AG04449 (cell line): ENCODE results near the gene BDKRB1.
"Not testable (repeated sequence)": the region's sequence is repeated elsewhere in the genome, so short reads cannot be mapped to it uniquely, and the experiment has no call there.

Experiments
- CTCF ChIA-PET: fragments of 350-600 bp; formaldehyde crosslinking; extraction: SDS; loops from one replicate; lab custom pipeline; 2021; ENCODE audit warnings: antibody characterized with exemption; lab: Yijun Ruan, JAX
- POLR2A ChIA-PET: fragments of 400-600, 350-600 bp; formaldehyde crosslinking; extraction: SDS; loops from one replicate; lab custom pipeline; 2020; ENCODE audit warnings: antibody characterized with exemption, inconsistent platforms; lab: Yijun Ruan, JAX
- DNase-seq: peaks from one replicate; pipeline ENCODE4 v3.0.0-alpha.2; 2010; ENCODE audit warnings: low read depth, low spot score
- H3K4me3 ChIP-seq: 2 replicates; pipeline ENCODE4 v1.5.1; 2011; ENCODE audit warnings: low read depth, mild to moderate bottlenecking, control low read depth, low read length
- TF ChIP-seq, protein P1 (sequence below): IDR thresholded peaks from one replicate; pipeline ENCODE4 v1.5.1; 2011; ENCODE audit warnings: mild to moderate bottlenecking, moderate library complexity, low read length, control low read depth, inconsistent platforms; ENCODE audit not compliant: insufficient read depth; ENCODE audit errors: missing control alignments

BDKRB1 gene

DNA sequence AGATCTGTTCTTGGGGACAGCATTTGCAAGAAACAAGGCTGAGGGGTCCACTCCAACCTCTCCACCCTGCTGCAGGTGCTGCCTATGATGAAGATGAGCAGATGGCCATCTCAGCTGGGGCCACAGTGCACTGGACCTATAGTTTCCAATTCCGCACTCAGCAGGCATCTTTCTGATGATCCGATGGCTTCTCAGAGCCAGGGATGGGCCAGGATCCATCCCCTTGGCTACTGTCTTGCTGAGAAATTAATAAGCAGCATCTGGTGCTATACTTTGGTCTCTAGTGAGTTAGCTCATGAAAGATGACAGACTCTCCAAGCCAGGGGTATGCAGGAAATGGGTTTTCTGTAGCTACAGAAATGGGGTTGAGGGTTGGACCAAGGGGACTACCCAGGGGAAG is 18.4 kb upstream of the BDKRB1 start:
- DNase-seq: no peak
- POLR2A ChIA-PET: no interaction called here
- CTCF ChIA-PET: no interaction called here
- TF ChIP-seq, protein P1, sequence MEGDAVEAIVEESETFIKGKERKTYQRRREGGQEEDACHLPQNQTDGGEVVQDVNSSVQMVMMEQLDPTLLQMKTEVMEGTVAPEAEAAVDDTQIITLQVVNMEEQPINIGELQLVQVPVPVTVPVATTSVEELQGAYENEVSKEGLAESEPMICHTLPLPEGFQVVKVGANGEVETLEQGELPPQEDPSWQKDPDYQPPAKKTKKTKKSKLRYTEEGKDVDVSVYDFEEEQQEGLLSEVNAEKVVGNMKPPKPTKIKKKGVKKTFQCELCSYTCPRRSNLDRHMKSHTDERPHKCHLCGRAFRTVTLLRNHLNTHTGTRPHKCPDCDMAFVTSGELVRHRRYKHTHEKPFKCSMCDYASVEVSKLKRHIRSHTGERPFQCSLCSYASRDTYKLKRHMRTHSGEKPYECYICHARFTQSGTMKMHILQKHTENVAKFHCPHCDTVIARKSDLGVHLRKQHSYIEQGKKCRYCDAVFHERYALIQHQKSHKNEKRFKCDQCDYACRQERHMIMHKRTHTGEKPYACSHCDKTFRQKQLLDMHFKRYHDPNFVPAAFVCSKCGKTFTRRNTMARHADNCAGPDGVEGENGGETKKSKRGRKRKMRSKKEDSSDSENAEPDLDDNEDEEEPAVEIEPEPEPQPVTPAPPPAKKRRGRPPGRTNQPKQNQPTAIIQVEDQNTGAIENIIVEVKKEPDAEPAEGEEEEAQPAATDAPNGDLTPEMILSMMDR: no peak
- no peak overlapping the region for H3K4me3 ChIP-seq

DNA sequence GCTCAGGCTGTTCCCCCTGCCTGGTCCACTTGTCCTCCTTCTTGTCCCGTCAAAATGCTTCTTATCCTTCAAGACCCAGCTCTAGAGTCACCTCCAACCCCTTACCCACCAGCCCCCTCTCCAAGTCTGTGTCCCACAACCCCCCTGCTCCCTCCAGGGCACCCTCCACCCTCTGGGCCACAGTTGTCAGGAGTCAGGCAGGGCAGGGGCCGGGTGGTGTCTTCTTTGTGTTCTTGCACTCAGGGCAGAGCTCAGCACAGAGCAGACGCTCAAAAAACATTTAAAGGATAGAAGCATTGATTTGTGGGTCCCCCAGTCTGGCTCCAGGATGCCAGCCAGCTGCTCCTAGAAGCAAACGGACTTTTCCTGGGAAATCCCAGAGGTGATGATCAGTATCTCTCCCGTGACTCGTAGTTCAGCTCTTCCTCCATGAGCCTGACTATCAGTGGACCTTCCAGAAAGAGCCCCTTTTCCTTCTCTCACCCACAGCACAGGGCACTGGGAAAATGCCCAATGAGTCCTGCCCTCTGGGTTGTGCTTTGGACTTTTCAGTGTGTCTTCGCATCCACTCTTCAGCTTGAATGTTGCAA is 17.2 kb upstream of the BDKRB1 start:
- DNase-seq: no peak
- POLR2A ChIA-PET: no interaction called here
- CTCF ChIA-PET: interaction anchor here (0.7 kb wide), 1 partner anchor 13 kb away, joined by 3 read pairs; no protein-coding TSS in a partner anchor
- TF ChIP-seq, protein P1: no peak
- H3K4me3 ChIP-seq: no peak overlapping the region

DNA sequence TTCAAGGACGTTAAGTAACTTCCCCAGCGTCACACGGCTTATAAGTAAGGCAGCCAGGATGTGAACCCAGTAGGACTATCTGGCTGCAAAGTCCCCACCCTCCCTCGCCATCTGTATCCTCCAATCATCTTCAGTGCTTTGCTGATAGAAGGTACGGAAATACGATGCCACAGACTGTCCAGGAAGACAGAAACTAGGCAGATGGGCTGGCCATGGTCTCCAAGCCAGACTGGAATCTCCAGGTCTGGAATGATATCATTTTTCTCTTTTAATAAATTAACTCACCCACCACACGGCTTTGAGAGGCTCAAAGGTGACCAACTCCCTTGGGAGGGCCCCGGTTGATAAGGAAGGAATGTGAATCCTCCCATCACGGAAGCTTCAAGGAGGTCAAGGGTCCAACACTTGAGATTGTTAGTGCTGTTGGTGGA is 16.3 kb upstream of the BDKRB1 start:
- TF ChIP-seq, protein P1: no peak
- ChIA-PET POLR2A (no interaction called here), CTCF (no interaction called here)
- DNase-seq: no peak
- H3K4me3 ChIP-seq: no peak overlapping the region

- ChIA-PET POLR2A (no interaction called here), CTCF (no interaction called here)
- no peak overlapping the region for H3K4me3 ChIP-seq
- TF ChIP-seq, protein P1: no peak
- no peak for DNase-seq
Observed at GRCh38 chr14:96240641-96241040, 15.4 kb upstream of the BDKRB1 start.

GRCh38 chr14:96242126-96242525 is 13.9 kb upstream of the BDKRB1 start:
- TF ChIP-seq, protein P1: no peak
- ChIA-PET POLR2A (no interaction called here), CTCF (interaction anchor here (1.3 kb wide), 1 partner anchor 21 kb away, joined by 3 read pairs; no protein-coding TSS in a partner anchor)
- DNase-seq: no peak
- no peak overlapping the region for H3K4me3 ChIP-seq

GRCh38 chr14:96243785-96244184 is 12.2 kb upstream of the BDKRB1 start:
- TF ChIP-seq, protein P1: no peak
- H3K4me3 ChIP-seq: no peak overlapping the region
- CTCF ChIA-PET: no interaction called here
- POLR2A ChIA-PET: no interaction called here
- no peak for DNase-seq

DNA sequence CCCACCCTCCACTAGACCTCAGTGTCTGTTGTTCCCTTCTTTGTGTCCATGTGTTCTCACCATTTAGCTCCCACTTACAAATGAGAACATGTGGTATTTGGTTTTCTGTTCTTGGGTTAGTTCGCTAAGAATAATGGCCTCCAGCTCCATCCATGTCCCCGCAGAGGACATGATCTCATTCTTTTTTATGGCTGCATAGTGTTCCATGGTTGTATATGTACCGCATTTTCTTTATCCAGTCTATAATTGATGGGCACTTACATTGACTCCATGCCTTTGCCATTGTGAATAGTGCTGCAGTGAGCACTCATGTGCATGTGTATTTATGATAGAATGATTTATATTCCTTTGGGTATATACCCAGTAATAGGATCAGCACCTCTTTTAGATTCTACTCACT is 10.9 kb upstream of the BDKRB1 start:
- H3K4me3 ChIP-seq, POLR2A ChIA-PET, DNase-seq, CTCF ChIA-PET: not testable (repeated sequence)
